ENCODE data around the gene ABLIM2.

DNA sequence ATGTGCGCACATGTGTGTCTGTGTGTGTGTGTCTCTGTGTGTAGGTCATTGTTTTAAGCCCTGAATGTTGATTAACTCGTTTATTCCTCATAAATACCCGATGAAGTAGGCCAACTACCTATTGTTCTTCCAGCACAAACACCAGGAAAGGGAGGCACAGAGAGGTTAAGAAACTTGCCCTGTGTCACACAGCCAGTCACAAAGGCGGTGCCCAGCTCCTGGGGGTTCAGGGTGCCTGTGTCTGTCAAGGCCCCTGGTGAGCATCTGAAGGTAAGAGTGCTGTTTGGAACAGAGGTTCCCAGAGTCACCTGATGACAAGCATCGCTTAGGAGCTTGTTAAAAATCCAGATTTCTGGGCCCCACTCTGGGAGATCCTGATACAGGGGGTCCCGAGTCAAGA lies 22.5 kb upstream of the ABLIM2 start:
- TF ChIP-seq, protein P1, sequence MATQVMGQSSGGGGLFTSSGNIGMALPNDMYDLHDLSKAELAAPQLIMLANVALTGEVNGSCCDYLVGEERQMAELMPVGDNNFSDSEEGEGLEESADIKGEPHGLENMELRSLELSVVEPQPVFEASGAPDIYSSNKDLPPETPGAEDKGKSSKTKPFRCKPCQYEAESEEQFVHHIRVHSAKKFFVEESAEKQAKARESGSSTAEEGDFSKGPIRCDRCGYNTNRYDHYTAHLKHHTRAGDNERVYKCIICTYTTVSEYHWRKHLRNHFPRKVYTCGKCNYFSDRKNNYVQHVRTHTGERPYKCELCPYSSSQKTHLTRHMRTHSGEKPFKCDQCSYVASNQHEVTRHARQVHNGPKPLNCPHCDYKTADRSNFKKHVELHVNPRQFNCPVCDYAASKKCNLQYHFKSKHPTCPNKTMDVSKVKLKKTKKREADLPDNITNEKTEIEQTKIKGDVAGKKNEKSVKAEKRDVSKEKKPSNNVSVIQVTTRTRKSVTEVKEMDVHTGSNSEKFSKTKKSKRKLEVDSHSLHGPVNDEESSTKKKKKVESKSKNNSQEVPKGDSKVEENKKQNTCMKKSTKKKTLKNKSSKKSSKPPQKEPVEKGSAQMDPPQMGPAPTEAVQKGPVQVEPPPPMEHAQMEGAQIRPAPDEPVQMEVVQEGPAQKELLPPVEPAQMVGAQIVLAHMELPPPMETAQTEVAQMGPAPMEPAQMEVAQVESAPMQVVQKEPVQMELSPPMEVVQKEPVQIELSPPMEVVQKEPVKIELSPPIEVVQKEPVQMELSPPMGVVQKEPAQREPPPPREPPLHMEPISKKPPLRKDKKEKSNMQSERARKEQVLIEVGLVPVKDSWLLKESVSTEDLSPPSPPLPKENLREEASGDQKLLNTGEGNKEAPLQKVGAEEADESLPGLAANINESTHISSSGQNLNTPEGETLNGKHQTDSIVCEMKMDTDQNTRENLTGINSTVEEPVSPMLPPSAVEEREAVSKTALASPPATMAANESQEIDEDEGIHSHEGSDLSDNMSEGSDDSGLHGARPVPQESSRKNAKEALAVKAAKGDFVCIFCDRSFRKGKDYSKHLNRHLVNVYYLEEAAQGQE (IDR thresholded peaks at IDR 0.05; ENCODE audit: borderline replicate concordance): no peak
- TF ChIP-seq, protein P2, sequence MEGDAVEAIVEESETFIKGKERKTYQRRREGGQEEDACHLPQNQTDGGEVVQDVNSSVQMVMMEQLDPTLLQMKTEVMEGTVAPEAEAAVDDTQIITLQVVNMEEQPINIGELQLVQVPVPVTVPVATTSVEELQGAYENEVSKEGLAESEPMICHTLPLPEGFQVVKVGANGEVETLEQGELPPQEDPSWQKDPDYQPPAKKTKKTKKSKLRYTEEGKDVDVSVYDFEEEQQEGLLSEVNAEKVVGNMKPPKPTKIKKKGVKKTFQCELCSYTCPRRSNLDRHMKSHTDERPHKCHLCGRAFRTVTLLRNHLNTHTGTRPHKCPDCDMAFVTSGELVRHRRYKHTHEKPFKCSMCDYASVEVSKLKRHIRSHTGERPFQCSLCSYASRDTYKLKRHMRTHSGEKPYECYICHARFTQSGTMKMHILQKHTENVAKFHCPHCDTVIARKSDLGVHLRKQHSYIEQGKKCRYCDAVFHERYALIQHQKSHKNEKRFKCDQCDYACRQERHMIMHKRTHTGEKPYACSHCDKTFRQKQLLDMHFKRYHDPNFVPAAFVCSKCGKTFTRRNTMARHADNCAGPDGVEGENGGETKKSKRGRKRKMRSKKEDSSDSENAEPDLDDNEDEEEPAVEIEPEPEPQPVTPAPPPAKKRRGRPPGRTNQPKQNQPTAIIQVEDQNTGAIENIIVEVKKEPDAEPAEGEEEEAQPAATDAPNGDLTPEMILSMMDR (IDR thresholded peaks at IDR 0.05; ENCODE audit: poor library complexity, severe bottlenecking): no peak
- no peak for TF ChIP-seq EZH2 (IDR thresholded peaks at IDR 0.05; ENCODE audit: borderline replicate concordance, insufficient read depth, low read length, poor library complexity, severe bottlenecking)

All from neural cell (in vitro differentiated cells).